Neural progenitor cell (in vitro differentiated cells): Measurements from ENCODE around the gene VWA5B1.

Experiments used
- EZH2 ChIP-seq: fragments of 200-600 bp; sonication (generic); IDR thresholded peaks from 2 replicates; pipeline ENCODE4 v1.6.1; 2017; ENCODE audit warnings: antibody characterized with exemption, mild to moderate bottlenecking, moderate library complexity
- EZH2phosphoT487 ChIP-seq: fragments of 200-600 bp; sonication (generic); IDR thresholded peaks from 2 replicates; pipeline ENCODE4 v1.6.1; 2017; ENCODE audit warnings: antibody characterized with exemption

DNA sequence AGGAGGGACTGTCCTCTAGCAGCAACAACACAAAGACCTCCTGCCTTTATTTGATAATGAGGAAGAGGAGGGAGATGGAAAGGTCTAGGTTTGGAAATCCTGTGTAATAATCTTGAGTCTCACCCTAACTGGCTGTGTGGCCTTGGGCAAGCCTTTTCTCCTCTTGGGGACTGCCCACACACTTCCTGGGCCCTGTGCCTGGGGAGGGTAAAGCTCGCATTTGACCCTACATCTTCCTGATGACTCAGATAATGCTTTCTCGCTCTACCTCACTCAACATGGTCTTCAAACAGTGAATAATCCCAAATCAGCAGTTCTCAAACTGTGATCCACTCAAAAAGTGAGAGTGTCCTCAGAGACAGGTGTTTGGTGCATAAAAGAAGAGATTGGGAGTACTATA is 81.2 kb downstream of the VWA5B1 start:
- TF ChIP-seq EZH2phosphoT487 (no peak), EZH2 (no peak)
